NCI-H187 (cell line): Measurements from ENCODE around the gene ADGRB3.
"Not testable (repeated sequence)": the region's sequence is repeated elsewhere in the genome, so short reads cannot be mapped to it uniquely, and the experiment has no call there.

Experiments used
- DNase-seq, 2 experiments: peaks; one replicate each; lab custom pipeline; 2025; lab: John Stamatoyannopoulos, UW

Gene ADGRB3

DNA sequence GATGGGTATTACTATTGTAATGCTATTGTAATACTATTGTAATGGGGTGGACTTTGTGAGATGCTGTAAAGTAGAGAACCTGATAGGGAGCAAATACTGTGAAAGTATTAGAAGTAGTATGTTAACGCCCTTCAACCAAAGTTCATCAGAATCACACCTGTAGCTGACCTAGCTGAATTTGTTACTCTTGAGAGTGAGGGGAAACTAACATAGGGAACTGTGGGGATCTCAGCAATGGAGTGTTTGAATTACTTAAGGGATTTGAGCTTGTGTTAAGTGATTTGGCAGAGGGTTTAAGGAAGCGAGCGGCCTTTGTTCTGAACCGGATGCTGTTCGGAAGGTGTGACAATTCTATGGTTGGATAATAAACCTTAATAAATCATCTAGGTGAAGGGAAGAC, 312.6 kb downstream of the ADGRB3 start:
- no peak for DNase-seq

DNA sequence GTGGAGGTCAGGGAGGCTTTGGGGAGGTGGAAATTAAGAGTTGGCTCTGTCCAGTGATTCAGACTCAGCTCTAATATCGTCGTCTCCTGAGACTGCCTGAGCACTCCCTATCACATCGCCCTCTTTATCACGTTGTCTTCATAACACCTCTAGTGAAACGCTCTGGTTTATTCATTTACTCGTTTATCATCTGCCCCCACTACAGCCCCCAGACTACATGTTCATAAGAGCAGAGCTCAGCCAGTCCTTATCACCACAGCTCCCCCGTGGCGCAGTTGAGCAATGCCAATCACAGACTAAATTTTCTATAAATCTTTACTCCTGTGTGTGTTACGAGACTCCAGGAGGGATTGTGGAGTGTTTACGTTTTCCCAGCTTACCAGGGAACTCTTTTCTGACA, 316.2 kb downstream of the ADGRB3 start:
- DNase-seq: no peak

GRCh38 chr6:68958327-68958726, 323.2 kb downstream of the ADGRB3 start:
- DNase-seq: no peak

DNA sequence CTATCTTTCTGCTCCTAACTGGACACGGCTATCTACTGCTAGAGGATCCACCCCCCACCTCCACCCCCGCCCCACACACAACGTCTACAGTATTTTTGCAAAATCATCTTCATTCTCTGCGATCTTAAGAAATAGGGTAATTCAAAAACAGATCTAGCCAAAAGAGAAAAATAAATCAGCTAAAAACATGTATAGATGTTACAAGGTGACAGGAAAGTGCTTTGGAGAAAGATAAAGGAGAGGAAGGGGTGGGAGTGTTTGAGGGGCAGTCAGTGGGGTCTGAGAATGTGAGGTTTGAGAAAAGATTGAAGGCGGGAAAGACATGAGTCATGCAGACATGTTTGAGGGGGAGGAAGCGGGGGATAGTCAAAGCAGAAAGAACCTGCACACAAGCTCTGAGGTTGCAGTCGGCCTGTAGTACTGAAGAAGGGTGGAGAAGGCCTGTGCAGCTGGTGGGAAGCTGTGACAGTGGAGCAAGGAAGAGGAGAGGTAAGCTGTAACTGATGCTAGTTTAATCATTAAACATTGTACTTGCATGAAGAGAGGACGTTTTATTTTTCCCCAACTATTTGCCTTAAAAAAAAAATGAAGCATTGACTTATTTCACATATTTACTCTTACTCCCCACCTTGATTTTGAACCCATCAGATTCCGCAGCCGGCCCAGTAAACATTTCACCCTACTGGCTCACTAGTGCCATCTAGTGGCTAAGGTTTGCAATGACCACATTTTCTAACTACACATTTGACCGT, 332.6 kb downstream of the ADGRB3 start:
- peak; percentile 36 to 52 for DNase-seq

- DNase-seq: no peak
These were observed 333.2 kb downstream of the ADGRB3 start for GRCh38 chr6:68968301-68968649.

GRCh38 chr6:68973066-68973465, 338.0 kb downstream of the ADGRB3 start:
- DNase-seq: no peak

DNA sequence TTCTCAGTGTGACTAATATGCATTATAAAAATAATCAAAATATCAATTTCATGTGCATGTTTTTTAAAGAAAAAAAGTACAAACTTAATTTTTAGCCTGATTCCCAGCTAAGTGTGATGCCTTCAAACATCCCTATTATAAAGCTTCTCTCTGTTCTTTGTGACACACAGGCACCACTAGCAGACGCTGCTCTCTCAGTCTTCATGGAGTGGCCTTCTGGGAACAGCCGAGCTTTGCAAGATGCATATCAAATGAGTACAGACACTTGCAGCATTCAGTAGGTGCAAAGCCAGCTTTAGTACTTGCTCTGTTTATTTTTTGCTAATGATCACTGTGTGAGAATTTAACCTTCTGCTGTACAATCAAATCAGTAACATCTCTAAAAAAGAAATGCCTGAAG, 340.0 kb downstream of the ADGRB3 start:
- no peak for DNase-seq

DNA sequence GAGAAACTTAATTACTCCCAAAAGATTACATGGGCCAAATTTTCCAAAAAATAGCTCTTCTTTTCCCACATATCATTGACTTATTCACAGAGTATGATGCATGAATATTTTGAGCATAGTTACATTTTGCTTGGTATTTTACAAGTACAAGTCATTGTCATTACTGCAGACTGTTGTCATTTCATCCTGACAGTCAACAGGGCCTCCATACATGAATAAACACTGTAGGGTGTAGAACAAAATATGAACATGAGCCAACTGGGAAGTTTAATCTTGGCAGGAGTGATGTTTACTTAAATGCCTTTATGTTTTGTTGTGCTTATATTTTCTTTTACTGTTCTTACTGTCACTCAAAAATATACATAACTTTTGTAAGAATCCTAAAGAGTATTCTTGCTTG, 340.7 kb downstream of the ADGRB3 start:
- no peak for DNase-seq

DNA sequence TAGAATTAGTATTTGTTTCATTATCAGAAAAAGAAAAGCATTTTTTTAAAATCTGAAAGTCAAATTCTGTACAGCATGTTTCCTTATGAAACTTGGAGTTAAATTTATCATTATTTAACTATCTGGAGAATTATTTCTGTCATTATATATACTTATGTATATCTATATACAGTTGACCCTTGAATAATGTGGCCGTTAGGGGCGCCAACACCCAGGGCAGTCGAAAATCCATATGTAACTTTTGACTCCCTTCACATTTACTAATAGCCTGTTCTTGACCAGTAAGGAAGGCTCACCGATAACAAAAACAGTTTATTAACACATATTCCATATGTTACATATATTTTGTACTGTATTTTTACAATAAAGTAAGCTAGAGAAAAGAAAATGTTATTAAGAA, 341.2 kb downstream of the ADGRB3 start:
- no peak for DNase-seq

DNA sequence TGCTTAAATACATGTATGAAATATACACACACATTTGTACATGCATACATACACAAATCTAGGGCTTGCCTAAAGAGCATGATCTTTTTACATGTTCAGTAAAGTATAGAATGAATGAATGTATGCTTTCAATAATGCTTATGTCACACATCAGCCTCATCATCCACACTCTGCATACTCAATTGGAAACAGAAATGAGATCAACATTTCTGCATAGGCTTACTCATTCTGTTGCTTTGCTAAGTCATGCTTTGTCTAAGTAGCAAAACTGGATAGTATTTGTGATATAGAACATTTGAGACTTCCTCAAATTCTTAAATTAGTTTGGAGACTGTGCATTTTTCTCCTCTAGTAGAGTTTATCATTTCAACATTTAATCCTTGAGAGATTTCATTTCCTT, 343.3 kb downstream of the ADGRB3 start:
- no peak for DNase-seq

DNA sequence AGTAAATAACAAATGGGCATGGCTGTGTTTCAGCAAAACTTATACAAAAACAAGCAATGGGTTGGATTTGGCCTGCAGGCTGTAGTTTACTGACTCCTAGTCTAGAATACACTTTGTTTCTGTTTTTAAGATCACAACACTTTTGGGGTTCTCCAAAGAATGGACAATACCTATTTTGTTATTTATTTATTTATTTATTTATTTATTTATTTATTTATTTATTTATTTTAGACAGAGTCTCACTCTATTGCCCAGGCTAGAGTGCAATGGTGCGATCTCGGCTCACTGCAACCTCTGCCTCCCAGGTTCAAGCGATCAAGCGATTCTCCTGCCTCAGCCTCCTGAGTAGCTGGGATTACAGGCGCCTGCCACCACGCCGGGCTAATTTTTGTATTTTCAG, 346.6 kb downstream of the ADGRB3 start:
- DNase-seq: not testable (repeated sequence)

DNA sequence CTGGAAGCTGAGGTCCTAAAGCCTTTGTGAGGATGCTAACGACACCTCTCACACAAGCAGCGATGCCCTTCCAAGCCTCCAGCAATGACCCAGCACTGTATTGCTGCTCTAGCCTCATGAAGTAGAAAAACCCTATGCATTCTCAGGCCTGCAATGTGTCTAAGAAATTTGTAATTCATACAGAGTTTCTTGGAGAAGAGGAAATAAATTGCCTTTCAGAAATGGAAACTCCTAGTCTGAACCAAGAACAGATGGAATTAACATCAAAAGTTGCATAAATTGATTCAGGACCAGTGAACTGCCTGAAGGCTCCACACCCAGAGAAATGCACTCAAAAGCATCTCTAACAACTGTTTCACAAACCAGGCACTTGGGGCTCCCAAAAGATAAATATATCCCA, 353.6 kb downstream of the ADGRB3 start:
- DNase-seq: no peak

- DNase-seq: no peak
These were observed 355.2 kb downstream of the ADGRB3 start for GRCh38 chr6:68990317-68990716.

DNA sequence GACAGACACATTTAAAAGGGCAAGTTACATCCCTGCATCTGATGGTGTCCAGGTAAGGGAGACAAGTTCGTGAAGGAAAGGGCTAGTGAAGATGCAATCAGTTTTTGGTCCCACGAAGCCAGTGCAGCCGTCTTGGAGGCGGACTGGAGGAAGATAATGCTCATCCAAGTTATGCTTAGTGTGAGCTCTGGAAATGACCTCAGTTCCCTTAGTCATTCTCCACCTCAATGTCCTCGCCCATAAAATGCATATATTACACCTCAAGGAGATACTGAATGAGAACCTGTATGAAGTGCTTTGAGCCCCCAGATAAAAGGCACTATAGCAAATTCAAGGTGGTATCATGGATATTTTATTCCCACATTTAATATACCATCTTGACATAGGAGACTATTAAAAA, 358.8 kb downstream of the ADGRB3 start:
- no peak for DNase-seq

DNA sequence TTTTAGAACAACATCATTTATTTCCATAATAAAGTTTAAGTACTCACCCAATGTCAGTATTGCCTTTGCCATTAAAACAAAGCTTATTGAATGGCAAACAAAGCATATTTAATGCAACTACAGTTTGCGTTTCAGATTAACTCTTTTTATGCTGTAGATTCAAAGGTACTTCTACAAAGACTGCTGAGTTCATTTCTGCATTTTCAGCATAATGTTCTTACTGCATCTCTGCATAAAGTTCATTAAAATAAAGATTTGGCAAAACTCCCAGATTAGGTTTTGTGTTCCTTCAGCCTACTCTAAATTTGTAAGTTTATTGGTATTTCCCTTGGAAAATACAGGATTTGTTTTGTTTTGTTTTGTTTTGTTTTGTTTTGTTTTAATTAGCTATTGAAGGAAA, 359.4 kb downstream of the ADGRB3 start:
- no peak for DNase-seq

GRCh38 chr6:69005199-69005598, 370.1 kb downstream of the ADGRB3 start:
- no peak for DNase-seq

DNA sequence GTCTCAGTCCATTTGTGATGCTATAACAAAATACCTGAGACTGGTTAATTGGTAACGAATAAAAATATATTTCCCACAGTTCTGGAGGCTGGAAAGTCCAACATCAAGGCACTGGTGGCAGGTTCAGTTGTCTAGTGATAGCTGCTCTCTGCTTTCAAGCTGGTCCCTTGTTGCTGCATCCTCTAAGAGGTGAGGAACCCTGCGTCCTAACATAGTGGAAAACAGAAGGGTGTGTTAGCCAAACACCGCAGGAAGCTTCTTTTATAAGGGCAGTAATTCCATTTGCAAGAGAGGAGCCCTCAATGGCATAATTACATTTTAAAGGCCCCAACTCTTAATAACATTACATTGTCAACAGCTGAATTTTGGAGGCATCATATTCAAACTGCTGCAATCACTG, 372.7 kb downstream of the ADGRB3 start:
- no peak for DNase-seq

DNA sequence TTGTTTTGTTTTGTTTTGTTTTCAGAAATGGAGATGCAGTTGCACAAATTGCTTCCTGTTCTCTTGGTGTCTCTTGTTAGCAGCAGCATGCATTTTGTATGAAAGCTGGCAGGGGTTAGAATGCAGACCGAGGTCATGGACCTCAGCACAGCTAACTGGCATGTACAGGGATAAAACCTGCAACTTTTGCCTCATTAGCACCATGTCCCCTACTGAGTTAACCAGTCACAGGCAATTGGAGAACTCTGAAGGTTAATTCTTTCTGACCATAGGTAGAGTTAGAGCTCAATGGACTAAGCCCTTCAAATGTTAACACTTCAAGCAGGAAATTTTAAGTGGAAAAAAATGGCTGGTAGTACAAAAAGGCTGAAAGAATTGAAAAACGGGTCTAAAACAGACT, 377.1 kb downstream of the ADGRB3 start:
- DNase-seq: no peak

GRCh38 chr6:69012876-69013275, 377.8 kb downstream of the ADGRB3 start:
- DNase-seq: no peak

- DNase-seq: no peak
These were observed 383.8 kb downstream of the ADGRB3 start for GRCh38 chr6:69018906-69019305.

DNA sequence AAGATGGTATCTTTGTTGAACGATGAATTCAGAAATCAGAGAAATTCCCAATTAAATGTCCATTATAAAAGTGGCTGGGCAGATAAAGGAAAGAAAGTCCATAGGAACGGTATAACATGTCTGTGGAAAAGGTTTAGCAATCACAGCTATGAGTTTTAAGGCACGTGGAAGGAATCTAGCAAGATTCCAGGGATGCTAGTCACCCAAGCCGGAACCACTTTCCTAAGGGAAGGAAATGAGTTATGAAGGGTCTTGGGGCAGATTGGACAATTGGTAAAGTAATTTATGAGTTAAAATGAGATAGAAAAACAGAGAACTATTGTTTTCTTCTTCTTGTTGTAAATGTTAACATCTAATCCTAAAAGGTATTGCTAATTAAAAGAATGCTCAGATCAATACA, 384.8 kb downstream of the ADGRB3 start:
- DNase-seq: no peak

GRCh38 chr6:69022993-69023392, 387.9 kb downstream of the ADGRB3 start:
- no peak for DNase-seq

GRCh38 chr6:69026243-69026642, 391.2 kb downstream of the ADGRB3 start:
- no peak for DNase-seq

GRCh38 chr6:69026715-69027114, 391.6 kb downstream of the ADGRB3 start:
- no peak for DNase-seq

DNA sequence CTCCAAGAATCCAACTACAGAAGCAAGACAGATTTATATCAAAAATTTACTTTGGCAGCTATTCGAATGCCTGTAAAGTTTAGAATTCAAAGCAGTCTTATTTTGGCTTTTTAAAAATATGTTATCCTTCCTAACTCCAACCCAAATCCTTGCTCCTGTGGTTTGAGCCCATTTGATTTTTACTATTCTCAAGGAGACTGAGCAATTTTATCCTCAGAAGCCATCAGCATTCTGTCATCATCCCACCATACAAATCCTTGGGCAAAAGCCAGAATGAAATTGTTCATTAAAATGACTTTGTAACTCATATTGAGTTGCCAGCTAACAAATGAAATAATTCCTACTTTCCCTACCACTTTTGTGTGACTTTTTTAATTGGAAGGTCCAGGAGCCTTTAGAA, 392.8 kb downstream of the ADGRB3 start:
- no peak for DNase-seq
